A673 (cell line): Measurements from ENCODE around the gene SORL1.

ENCODE experiments used
- EZH2 ChIP-seq: fragments of 200-600 bp; sonication (generic); IDR thresholded peaks from 2 replicates; pipeline ENCODE4 v1.6.1; 2017; ENCODE audit warnings: borderline replicate concordance, low read depth, mild to moderate bottlenecking, mixed read lengths, antibody characterized with exemption, low read length; ENCODE audit not compliant: poor library complexity, severe bottlenecking
- TF ChIP-seq, protein P1 (sequence below): fragments of 300-800, 200-600 bp; sonication (generic); conservative IDR thresholded peaks from 2 replicates; pipeline ENCODE4 v1.5.1; 2017; ENCODE audit warnings: low read depth, mild to moderate bottlenecking, antibody characterized with exemption, low read length, moderate library complexity, mixed read lengths

GRCh38 chr11:121564948-121565684 lies 113.0 kb downstream of the SORL1 start:
- TF ChIP-seq, protein P1, sequence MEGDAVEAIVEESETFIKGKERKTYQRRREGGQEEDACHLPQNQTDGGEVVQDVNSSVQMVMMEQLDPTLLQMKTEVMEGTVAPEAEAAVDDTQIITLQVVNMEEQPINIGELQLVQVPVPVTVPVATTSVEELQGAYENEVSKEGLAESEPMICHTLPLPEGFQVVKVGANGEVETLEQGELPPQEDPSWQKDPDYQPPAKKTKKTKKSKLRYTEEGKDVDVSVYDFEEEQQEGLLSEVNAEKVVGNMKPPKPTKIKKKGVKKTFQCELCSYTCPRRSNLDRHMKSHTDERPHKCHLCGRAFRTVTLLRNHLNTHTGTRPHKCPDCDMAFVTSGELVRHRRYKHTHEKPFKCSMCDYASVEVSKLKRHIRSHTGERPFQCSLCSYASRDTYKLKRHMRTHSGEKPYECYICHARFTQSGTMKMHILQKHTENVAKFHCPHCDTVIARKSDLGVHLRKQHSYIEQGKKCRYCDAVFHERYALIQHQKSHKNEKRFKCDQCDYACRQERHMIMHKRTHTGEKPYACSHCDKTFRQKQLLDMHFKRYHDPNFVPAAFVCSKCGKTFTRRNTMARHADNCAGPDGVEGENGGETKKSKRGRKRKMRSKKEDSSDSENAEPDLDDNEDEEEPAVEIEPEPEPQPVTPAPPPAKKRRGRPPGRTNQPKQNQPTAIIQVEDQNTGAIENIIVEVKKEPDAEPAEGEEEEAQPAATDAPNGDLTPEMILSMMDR, result no peak
- no peak for TF ChIP-seq EZH2
